ACC112 (cell line): ENCODE measurements around the gene CCAR1.
"Not testable (repeated sequence)": the region's sequence is repeated elsewhere in the genome, so short reads cannot be mapped to it uniquely, and the experiment has no call there.

Experiments
- H2AFZ ChIP-seq: fragments of 200-600 bp; sonication (generic); one replicate; pipeline ENCODE4 v1.6.0; 2017; ENCODE audit warnings: antibody characterized with exemption, low read length; ENCODE audit not compliant: unreplicated experiment
- H3K27ac ChIP-seq: fragments of 200-600 bp; sonication (generic); 2 replicates; pipeline ENCODE4 v1.5.1; 2014; ENCODE audit warnings: low read depth, mild to moderate bottlenecking, antibody characterized with exemption, low read length, moderate library complexity
- H3K27me3 ChIP-seq: fragments of 200-600 bp; sonication (generic); 2 replicates; pipeline ENCODE4 v1.6.1; 2014; ENCODE audit warnings: mild to moderate bottlenecking, antibody characterized with exemption, low read length, moderate library complexity, mixed read lengths; ENCODE audit not compliant: insufficient read depth
- H3K36me3 ChIP-seq: fragments of 200-600 bp; sonication (generic); 2 replicates; pipeline ENCODE4 v1.6.1; 2016; ENCODE audit warnings: mild to moderate bottlenecking, antibody characterized with exemption, low read length, moderate library complexity, mixed read lengths; ENCODE audit not compliant: insufficient read depth
- H3K4me1 ChIP-seq: fragments of 200-600 bp; sonication (generic); one replicate; pipeline ENCODE4 v1.6.1; 2016; ENCODE audit warnings: low read length, mixed read lengths; ENCODE audit not compliant: insufficient read depth, unreplicated experiment, control insufficient read depth
- H3K4me3 ChIP-seq: fragments of 200-600 bp; sonication (generic); 2 replicates; pipeline ENCODE4 v1.5.1; 2014; ENCODE audit warnings: mild to moderate bottlenecking, low read depth, low read length
- H3K79me2 ChIP-seq: fragments of 200-600 bp; sonication (generic); one replicate; pipeline ENCODE4 v1.6.0; 2016; ENCODE audit warnings: low read length; ENCODE audit not compliant: control insufficient read depth, unreplicated experiment, insufficient read depth

The CCAR1 gene

DNA sequence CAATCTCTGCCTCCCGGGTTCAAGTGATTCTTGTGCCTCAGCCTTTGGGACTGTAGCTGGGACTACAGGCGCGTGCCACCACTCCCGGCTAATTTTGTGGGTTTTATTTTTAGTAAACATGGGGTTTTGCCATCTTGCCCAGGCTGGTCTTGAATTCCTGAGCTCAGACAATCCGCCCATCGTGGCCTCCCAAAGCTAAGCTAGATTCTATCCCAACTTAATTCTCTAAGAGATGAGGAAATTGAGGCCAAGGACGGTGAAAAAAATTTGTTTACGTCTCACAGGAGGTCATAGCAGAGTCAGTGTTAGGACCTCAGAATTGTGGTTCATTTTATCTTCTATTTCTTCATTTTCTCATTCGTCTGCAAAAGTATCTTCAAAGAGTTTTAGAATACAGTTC, 6.1 kb downstream of the CCAR1 start:
- Histone ChIP-seq H3K27ac (no peak overlapping the region), H3K4me3 (no peak overlapping the region), H3K79me2 (peaks cover 58% of the 10 kb centered on the region), H3K36me3 (peaks cover 43% of the 10 kb centered on the region), H3K4me1 (no peaks in the 10 kb centered on the region), H2AFZ (no peak overlapping the region), H3K27me3 (no peaks in the 10 kb centered on the region)

DNA sequence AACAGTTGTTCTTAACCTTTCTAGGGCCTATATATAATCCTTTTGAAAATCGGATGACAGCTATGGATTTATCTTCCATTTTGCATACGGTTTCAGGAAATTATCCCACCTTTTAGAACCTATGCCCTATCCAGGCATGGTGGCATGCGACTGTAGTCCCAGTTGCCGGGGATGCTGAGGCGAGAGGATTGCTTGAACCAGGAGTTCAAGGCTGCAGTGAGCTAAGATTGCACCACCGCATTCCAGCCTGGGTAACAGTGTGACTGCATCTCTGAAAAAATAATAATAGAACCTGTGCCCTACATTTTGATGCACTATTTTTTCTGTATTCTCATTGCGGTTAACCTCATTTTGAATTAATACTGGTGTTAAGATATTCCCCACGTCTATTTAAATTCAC, 11.6 kb downstream of the CCAR1 start:
- H3K79me2 ChIP-seq: peaks cover 55% of the 10 kb centered on the region
- H3K27me3 ChIP-seq: no peaks in the 10 kb centered on the region

DNA sequence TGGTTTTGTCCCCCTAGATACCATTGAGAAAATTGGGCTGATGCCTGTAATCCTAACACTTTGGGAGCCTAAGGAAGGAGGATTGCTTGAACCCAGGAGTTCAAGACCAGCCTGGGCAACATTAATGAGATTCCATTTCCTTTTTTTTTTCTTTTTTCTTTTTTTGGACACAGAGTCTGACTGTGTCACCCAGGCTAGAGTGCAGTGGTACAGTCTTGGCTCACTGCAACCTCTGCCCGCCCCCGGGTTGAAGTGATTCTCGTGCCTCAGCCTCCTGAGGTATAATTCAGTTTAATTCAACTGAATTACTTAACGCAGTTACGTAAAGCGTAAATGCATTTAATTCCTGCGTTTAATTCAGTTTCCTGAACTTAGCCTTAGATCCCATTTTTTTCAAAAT, 13.3 kb downstream of the CCAR1 start:
- H3K36me3 ChIP-seq: peaks cover 33% of the 10 kb centered on the region

More for the DNA sequence above, 11.6 kb downstream of the CCAR1 start:
- H2AFZ ChIP-seq: no peak overlapping the region
- H3K4me1 ChIP-seq: no peaks in the 10 kb centered on the region
- peaks cover 36% of the 10 kb centered on the region for H3K36me3 ChIP-seq
- H3K4me3 ChIP-seq: no peak overlapping the region
- H3K27ac ChIP-seq: no peak overlapping the region

DNA sequence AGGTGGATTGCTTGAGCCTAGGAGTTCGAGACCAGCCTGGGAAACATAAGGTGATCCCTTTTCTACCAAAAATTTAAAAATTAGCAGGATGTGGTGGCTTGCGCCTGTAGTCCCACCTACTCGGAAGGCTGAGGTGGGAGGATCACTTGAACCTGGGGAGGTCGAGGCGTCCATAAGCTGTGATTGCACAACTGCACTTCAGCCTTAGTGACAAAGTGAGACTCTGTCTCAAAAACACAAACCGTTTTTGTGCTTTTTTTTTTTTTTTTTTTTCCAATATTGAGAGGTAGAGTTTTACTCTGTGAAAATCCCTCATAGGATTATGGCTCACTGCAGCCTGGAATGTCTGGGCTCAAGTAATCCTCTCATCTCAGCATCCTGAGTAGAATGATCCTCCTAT, 14.1 kb downstream of the CCAR1 start:
- Histone ChIP-seq H3K4me1 (no peaks in the 10 kb centered on the region), H3K27ac (no peak overlapping the region), H3K27me3 (no peaks in the 10 kb centered on the region), H3K4me3 (no peak overlapping the region), H3K36me3 (peaks cover 40% of the 10 kb centered on the region), H3K79me2 (peaks cover 45% of the 10 kb centered on the region), H2AFZ (no peak overlapping the region)

More for the DNA sequence above, 13.3 kb downstream of the CCAR1 start:
- no peak overlapping the region for H3K4me3 ChIP-seq
- no peaks in the 10 kb centered on the region for H3K4me1 ChIP-seq
- no peak overlapping the region for H3K27ac ChIP-seq
- H2AFZ ChIP-seq: no peak overlapping the region
- H3K27me3 ChIP-seq: no peaks in the 10 kb centered on the region
- H3K79me2 ChIP-seq: peaks cover 48% of the 10 kb centered on the region

DNA sequence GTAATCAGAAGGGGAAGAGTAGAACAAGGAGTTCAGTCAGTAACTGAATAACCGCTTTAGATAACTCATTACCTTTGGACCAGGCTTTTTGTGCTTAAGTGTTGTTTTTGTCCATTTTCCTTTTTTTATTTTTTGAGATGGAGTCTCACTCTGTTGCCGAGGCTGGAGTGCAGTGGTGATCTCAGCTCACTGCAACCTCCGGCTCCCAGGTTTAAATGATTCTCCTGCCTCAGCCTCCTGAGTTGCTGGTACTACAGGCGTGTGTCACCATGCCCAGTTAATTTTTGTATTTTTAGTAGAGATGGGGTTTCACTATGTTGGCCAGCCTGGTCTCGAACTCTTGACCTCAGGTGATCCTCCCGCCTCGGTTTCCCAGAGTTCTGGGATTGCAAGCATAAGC, 14.7 kb downstream of the CCAR1 start:
- H3K36me3 ChIP-seq: peaks cover 37% of the 10 kb centered on the region
- not testable (repeated sequence) for H3K27me3 ChIP-seq, H3K27ac ChIP-seq, H3K4me1 ChIP-seq, H3K4me3 ChIP-seq, H2AFZ ChIP-seq
- peaks cover 44% of the 10 kb centered on the region for H3K79me2 ChIP-seq

DNA sequence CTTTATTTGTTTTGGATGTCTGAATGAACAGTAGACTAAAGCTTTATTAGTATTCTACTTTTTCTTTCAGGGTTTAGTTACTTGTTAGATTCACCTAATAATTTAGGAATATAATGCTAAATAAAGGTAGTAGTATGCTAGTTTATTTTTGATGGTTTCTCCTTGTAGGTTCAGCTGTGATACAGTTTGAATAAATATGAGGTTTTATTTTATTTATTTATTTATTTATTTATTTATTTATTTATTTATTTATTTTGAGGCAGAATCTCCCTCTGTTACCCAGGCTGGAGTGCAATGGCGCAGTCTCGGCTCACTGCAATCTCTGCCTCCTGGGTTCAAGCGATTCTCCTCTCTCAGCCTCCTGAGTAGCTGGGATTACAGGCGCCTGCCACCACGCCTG, 19.6 kb downstream of the CCAR1 start:
- not testable (repeated sequence) for H3K27me3 ChIP-seq, H3K4me3 ChIP-seq, H3K4me1 ChIP-seq, H3K27ac ChIP-seq, H3K79me2 ChIP-seq, H2AFZ ChIP-seq
- H3K36me3 ChIP-seq: peaks cover 33% of the 10 kb centered on the region

DNA sequence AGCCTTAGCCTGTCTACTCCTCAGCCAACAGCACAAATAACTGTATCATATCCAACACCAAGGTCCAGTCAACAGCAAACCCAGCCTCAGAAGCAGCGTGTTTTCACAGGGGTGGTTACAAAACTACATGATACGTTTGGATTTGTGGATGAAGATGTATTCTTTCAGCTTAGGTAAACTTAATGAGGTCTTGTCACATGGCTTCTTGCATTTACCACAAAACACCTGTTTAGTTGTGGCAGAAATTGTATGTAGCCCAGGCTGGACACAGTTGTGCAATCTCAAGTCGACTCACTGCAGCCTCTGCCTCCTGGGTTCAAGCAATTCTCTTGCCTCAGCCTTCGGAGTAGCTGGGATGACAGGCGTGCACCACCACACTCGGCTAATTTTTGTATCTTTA, 21.4 kb downstream of the CCAR1 start:
- Histone ChIP-seq H3K27ac (no peak overlapping the region), H3K36me3 (peaks cover 29% of the 10 kb centered on the region), H3K4me3 (no peak overlapping the region), H3K4me1 (no peaks in the 10 kb centered on the region), H2AFZ (no peak overlapping the region), H3K27me3 (no peaks in the 10 kb centered on the region), H3K79me2 (peaks cover 3% of the 10 kb centered on the region)

DNA sequence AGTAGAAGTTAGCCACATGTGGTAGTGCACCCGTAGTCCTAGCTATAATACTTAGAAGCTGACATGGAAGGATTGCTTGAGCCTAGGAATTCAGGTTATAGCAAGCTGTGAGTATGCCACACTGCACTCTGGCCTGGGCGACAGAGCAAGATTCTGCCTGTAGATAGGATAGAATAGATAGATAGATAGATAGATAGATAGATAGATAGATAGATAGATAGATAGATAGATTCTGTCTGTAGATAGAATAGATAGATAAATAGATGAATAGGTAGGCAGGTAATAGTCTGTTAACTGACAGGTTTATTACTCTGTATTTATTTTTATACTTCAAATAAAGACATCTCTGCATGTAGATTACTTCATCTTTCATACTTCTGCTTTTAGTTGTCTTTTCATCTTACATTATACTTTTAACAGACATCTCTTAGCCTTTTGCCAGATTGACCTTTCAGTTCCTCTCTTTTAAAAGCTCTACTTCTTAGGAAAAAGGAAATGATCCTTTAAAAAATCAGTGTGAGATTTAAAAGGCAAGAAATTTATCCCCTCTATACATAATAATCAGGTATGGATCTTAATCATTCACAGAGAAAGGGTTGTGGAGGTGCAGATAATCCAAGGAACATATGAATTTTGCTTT, 31.8 kb downstream of the CCAR1 start:
- Histone ChIP-seq H3K36me3 (peaks cover 56% of the 10 kb centered on the region), H3K27me3 (no peaks in the 10 kb centered on the region), H3K4me3 (no peak overlapping the region), H3K4me1 (no peaks in the 10 kb centered on the region), H3K79me2 (no peaks in the 10 kb centered on the region), H3K27ac (no peak overlapping the region), H2AFZ (no peak overlapping the region)

DNA sequence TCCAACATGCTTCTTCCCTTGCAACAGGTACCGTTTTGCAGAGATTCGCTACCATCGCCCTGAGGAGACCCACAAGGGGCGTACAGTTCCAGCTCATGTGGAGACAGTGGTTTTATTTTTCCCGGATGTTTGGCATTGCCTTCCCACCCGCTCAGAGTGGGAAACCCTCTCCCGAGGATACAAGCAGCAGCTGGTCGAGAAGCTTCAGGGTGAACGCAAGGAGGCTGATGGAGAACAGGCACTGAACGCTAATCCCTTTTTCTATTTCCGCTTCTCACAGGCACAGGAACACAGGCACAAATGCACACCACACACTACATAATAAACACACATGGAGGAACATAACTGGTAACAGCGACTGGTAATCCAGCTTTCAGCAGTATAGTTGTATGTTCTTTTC, 35.2 kb downstream of the CCAR1 start:
- no peaks in the 10 kb centered on the region for H3K79me2 ChIP-seq
- no peaks in the 10 kb centered on the region for H3K4me1 ChIP-seq
- peaks cover 51% of the 10 kb centered on the region for H3K36me3 ChIP-seq

DNA sequence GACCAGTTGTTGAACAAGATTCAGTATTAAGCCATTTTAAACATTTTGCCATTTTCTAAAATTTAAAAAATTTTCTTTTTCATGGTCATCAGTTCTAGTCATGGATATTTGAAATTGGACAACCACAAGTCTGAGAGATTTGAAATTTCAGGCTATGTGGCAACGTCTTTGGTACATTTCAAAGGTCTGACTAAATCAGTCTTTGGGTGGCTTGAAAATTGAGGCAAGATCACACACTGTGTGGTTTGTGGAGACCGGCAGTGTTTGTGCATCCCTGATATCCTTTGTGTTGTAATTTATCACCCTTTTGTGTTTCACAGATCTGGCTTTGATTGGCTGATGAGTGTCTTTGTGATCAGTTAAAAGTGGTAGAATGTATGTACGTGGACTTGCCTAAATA, 35.7 kb downstream of the CCAR1 start:
- no peak overlapping the region for H3K27ac ChIP-seq
- H2AFZ ChIP-seq: no peak overlapping the region
- no peaks in the 10 kb centered on the region for H3K79me2 ChIP-seq
- H3K4me1 ChIP-seq: no peaks in the 10 kb centered on the region
- H3K4me3 ChIP-seq: no peak overlapping the region
- no peaks in the 10 kb centered on the region for H3K27me3 ChIP-seq
- H3K36me3 ChIP-seq: peaks cover 51% of the 10 kb centered on the region

More for the DNA sequence above, 35.2 kb downstream of the CCAR1 start:
- no peak overlapping the region for H3K4me3 ChIP-seq
- no peaks in the 10 kb centered on the region for H3K27me3 ChIP-seq
- no peak overlapping the region for H3K27ac ChIP-seq
- H2AFZ ChIP-seq: no peak overlapping the region

DNA sequence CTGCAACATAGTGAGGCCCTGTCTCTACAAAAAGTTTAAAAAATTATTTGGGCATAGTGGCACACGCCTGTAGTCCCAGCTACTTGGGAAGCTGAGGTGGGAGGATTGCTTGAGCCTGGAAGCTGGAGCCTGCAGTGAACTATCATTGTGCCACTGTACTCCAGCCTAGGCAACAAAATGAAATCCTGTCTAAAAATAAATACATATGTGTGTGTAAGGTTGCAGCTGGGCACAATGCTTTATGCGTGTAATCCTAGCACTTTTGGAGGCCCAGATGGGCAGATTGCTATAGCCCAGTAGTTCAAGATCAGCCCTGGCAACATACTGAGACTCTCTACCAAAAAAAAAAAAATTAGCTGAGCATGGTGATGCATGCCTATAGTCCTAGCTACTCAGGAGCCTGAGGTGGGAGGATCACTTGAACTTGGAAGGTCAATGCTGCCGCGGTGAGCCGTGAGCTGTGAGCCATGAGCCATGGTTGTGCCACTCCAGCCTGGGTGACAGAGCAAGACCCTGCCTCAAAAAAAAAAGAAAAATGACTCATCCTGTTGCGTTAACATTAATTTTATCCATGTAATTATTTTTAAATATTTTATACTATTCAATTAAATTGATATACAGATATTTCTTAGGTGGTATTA, 38.3 kb downstream of the CCAR1 start:
- Histone ChIP-seq H3K27me3 (no peaks in the 10 kb centered on the region), H3K27ac (no peak overlapping the region), H3K4me1 (no peaks in the 10 kb centered on the region), H3K4me3 (no peak overlapping the region), H3K79me2 (peaks cover under 1% of the 10 kb centered on the region), H3K36me3 (peaks cover 34% of the 10 kb centered on the region), H2AFZ (no peak overlapping the region)
